T-helper 17 cell (primary cell): ENCODE measurements around the gene CFAP61. TPM values are rescaled to one million over a fixed set of nuclear protein-coding genes. Genes with fewer than 3 reads are reported as not detected.

Experiments used
- ATAC-seq: fragments of 150-1000 bp; cut with Tn5 transposase; 2 replicates; pipeline ENCODE4 v1.10.0; 2021; ENCODE audit warnings: mild to moderate bottlenecking, moderate library complexity
- DNase-seq, 3 donors: peaks; one replicate each; pipeline versions ENCODE4 v3.0.0 to v3.0.0-alpha.2; 2020 to 2021
- H3K9me3 ChIP-seq: one replicate; pipeline ENCODE4 v1.7.0; 2013; ENCODE audit warnings: low read length, mild to moderate bottlenecking; ENCODE audit not compliant: control insufficient read depth, poor library complexity, severe bottlenecking
- H3K27ac Mint-ChIP-seq: one replicate; pipeline ENCODE4 v1.8.0; 2022; ENCODE audit warnings: mild to moderate bottlenecking, moderate library complexity, mixed read lengths
- H3K27me3 Mint-ChIP-seq: one replicate; pipeline ENCODE4 v1.8.0; 2022; ENCODE audit warnings: mixed read lengths
- H3K36me3 Mint-ChIP-seq: one replicate; pipeline ENCODE4 v1.8.0; 2022; ENCODE audit warnings: low read depth, mixed read lengths
- H3K4me1 Mint-ChIP-seq: one replicate; pipeline ENCODE4 v1.8.0; 2022; ENCODE audit warnings: mild to moderate bottlenecking, mixed read lengths
- H3K4me3 Mint-ChIP-seq: one replicate; pipeline ENCODE4 v1.8.0; 2022; ENCODE audit warnings: mild to moderate bottlenecking, moderate library complexity, mixed read lengths
- total RNA-seq, 4 donors: library from RNA in 2 of 4; stranded (reverse) in 2 of 4; gene quantifications; one replicate each; pipeline ENCODE4 v1.2.3 and lab custom pipeline; 2022 to 2026

Gene CFAP61
- total RNA-seq, 2 donors from 2014 or later = not detected

DNA sequence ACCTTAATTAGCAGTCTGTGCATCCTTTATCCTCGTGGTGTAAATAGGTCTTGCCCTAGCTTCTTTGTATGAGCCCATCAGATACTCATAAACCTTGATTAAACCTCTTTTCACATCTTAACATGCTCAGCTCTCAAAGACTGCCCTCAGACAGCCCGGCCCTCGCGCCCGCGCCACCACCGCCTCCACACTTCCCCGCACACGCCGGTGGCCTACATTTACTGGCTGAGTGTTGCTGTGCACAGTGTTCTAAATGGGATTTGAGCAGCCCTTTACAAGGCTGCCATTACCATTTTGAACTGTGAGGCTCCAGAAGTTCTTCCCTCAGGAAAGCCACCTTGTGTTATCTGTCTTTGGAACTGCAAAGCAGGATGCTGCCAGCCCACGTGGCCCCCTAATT lies 252.6 kb downstream of the CFAP61 start:
- ATAC-seq (no peak), DNase-seq (no peak)
- Mint-ChIP-seq H3K27ac (no peak overlapping the region), H3K27me3 (peaks cover 22% of the 10 kb centered on the region), H3K36me3 (no peaks in the 10 kb centered on the region), H3K4me1 (no peaks in the 10 kb centered on the region), H3K4me3 (no peak overlapping the region)
- no peaks in the 10 kb centered on the region for H3K9me3 ChIP-seq

DNA sequence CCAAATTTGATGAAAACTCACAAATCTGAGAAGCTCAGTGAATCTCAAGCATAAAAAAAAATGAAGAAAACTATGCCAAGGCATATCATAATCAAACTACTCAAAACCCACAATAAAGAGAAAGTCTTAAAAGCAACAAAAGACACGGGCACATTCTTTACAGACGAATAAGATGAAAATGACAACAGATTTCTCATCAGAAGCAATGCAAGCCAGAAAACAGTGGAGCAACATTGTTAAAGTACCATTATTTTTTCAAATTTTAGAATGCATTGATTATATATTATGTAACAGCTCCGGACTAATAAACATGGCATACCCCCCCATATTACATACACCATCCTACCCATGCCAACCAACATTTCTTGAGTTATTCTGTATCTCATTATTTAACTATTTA lies 260.2 kb downstream of the CFAP61 start:
- Mint-ChIP-seq H3K36me3 (no peaks in the 10 kb centered on the region), H3K27me3 (peaks cover 20% of the 10 kb centered on the region), H3K4me3 (no peak overlapping the region), H3K4me1 (no peaks in the 10 kb centered on the region), H3K27ac (no peak overlapping the region)
- no peak for DNase-seq
- no peak for ATAC-seq
- H3K9me3 ChIP-seq = no peaks in the 10 kb centered on the region

DNA sequence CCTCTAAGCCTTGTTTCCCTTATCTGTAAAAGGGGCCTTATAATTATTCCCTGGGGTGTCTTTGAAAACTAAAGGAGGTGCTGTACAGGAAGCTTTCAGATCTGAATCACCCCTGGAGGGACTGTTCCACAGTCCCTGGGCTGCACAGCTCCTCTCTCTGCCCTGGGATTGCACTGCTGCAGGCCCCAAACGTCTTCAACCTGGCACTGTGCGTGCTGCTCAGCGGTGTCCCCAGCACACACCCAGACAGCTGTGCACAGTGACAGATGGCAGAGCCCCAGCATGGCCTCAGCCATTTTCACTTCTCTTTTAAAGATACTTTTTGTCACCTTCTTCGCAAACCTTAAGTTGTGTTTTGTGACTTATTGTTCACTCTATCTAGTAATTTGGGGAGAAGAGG lies 264.9 kb downstream of the CFAP61 start:
- DNase-seq = no peak

DNA sequence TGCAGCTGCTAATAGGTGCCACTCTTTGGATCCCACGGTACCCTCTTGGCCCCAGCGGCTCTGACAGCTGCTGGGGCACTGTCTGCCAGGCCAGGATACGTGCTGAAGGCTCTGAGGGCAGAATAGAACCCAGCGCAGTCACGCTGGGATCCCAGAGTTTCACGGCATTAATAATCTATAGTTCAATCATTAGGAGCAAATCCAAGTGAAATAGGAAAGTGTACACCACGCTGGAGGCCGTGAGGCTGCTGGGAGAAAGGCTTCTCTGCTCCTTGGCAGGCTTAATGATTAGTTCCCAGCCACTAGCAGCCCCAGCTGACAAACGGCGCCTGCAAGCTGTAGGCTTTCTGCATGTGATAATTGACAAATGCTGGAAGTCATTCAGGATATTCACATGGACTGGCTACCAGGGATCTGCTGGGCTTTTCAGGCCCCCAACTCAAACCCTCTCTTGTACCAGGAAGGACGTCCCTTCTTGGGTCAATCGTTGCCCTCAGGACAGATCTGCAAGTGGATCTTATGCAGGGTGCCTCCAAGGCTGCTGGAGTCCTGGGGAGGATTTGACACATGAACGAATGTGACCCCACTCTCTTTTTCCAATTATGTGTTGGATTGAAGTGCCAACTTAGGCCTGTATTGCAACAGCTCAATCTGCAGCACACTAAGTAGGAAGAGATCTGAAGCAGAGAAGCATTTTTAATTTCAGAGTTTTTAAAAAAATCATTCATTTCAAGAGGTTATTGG lies 265.5 kb downstream of the CFAP61 start:
- ATAC-seq = no peak
- Mint-ChIP-seq H3K36me3 (no peaks in the 10 kb centered on the region), H3K27ac (no peak overlapping the region), H3K4me1 (no peaks in the 10 kb centered on the region), H3K27me3 (peaks cover 11% of the 10 kb centered on the region), H3K4me3 (no peak overlapping the region)
- DNase-seq = no peak
- H3K9me3 ChIP-seq = no peaks in the 10 kb centered on the region

More for the DNA sequence above, 264.9 kb downstream of the CFAP61 start:
- no peaks in the 10 kb centered on the region for H3K9me3 ChIP-seq
- no peaks in the 10 kb centered on the region for H3K4me1 Mint-ChIP-seq
- no peak for ATAC-seq
- H3K4me3 Mint-ChIP-seq = no peak overlapping the region
- H3K27me3 Mint-ChIP-seq = peaks cover 11% of the 10 kb centered on the region
- no peaks in the 10 kb centered on the region for H3K36me3 Mint-ChIP-seq
- H3K27ac Mint-ChIP-seq = no peak overlapping the region

DNA sequence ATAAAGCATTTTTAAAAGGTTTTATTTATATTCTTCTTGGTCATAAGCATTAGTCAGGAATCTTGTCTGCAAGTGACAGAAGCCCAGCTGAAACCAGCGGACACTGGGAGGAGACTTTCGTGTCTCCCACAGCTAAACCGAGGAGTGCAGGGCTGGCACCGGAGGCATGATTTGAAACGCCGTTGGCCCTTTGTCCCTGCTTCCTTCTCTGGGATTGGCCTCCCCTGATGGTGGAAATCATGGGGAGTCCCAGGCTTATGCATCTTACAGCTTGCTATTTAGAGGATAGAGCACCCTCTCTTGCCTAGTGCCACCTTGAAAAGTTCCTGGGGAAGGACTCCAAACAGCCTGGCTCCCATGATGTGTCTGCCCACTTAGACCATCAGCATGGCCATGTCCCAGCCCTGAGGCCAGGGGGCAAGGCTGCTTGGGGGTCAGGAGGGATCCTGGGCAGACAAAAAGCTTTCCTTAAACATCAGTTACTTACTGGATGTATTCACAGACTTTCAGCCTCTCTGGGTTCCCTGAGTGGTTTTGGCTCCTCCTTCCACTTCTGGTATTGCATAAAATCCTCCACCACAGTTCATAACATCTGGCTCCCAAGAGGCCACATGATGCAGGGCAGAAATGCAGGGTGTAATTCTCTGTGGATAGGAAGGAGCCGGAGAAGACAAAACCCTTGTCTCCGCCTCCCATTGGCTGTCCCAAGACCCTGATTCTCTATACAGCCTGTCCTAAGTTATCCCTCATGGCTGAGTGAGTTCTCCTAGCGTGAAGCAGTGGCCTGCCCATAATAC lies 266.2 kb downstream of the CFAP61 start:
- DNase-seq (no peak), ATAC-seq (no peak)
- Mint-ChIP-seq H3K27ac (no peak overlapping the region), H3K4me3 (no peak overlapping the region), H3K27me3 (peaks cover 11% of the 10 kb centered on the region), H3K36me3 (no peaks in the 10 kb centered on the region), H3K4me1 (no peaks in the 10 kb centered on the region)
- no peaks in the 10 kb centered on the region for H3K9me3 ChIP-seq

DNA sequence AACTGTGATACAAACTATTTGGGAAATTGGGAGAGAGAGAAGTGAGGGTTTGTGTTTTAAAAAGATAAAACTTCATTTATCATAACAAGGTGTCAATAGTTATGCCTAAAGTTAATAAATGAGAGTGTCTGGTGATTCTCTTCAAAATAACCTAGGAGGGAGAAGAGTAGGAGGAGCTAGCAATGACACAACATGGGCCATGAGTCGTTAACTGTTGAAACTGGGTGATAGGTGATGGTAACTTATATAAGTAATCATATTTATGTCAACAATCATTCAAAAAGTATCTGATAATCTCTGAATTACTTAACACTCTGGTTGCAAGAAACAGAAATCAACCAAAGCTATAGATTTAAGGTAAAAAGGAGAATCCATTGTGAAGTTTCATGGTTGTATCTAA lies 268.8 kb downstream of the CFAP61 start:
- H3K9me3 ChIP-seq = no peaks in the 10 kb centered on the region
- ATAC-seq (no peak), DNase-seq (no peak)
- Mint-ChIP-seq H3K27ac (no peak overlapping the region), H3K36me3 (no peaks in the 10 kb centered on the region), H3K4me1 (no peaks in the 10 kb centered on the region), H3K4me3 (no peak overlapping the region), H3K27me3 (peaks cover 11% of the 10 kb centered on the region)

DNA sequence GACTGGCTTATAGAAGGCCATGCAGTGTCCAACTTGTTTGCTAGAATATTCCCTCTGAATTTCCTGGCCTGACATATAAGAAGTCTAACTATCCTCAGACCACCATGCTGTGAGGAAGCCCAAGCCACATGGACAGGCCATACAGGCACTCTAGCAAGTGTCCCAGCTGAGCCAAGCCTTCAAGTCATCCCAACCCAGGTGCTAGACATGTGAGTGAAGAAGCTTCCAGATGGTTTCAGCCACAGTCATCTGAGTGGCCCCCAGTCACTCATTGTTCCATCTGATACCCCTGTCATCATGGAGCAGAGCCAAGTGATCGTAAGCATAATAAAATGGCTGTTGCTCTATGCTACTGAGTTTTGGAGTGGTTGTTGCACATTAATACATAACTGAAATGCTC lies 269.6 kb downstream of the CFAP61 start:
- Mint-ChIP-seq H3K36me3 (no peaks in the 10 kb centered on the region), H3K27me3 (peaks cover 11% of the 10 kb centered on the region), H3K4me1 (no peaks in the 10 kb centered on the region)

DNA sequence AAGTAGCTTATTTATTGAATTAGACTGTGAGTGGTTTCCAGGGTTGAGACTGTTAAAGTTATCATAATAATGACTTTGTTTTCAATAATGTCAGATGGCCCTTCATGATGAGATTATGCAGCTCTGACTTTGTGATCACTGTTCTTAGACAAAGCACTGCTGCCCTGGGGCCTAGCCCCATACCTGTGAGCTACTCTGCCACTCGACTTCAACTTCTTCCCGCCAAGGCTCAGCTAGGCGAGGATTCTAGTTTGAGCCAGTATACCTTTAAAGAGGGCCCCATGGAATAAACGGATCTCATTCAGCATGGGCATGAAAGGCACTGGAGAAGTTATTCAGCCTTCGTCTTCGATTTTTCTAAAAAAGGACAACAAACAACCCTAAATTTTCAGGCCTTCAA lies 270.6 kb downstream of the CFAP61 start:
- Mint-ChIP-seq H3K27me3 (peaks cover 5% of the 10 kb centered on the region), H3K4me3 (no peak overlapping the region), H3K4me1 (no peaks in the 10 kb centered on the region), H3K36me3 (no peaks in the 10 kb centered on the region), H3K27ac (no peak overlapping the region)
- ATAC-seq (no peak), DNase-seq (no peak)
- no peaks in the 10 kb centered on the region for H3K9me3 ChIP-seq

More for the DNA sequence above, 269.6 kb downstream of the CFAP61 start:
- no peak for ATAC-seq
- no peaks in the 10 kb centered on the region for H3K9me3 ChIP-seq
- no peak for DNase-seq
- Mint-ChIP-seq H3K27ac (no peak overlapping the region), H3K4me3 (no peak overlapping the region)

DNA sequence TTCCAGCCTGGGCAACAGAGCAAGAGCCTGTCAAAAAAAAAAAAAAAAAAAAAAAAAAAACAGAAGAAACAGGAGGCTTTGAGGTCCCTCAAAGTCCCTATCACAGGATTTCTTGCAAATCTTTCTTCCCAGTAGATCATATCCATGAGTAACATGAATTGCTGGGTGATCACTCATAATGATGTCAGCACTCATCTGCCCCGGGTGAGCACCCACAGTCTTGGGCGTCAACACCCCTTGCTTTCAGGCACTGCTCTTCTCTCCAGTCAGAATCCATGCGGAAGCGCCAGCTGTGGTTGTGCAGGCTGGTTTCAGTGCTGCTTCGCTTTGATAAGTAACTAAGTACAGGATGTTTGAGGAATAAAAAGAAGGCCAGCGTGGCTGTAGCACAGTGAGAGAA lies 275.4 kb downstream of the CFAP61 start:
- Mint-ChIP-seq H3K27ac (no peak overlapping the region), H3K27me3 (peaks cover 35% of the 10 kb centered on the region), H3K4me1 (no peaks in the 10 kb centered on the region), H3K4me3 (no peak overlapping the region), H3K36me3 (peaks cover 2% of the 10 kb centered on the region)
- no peaks in the 10 kb centered on the region for H3K9me3 ChIP-seq
- DNase-seq = no peak
- ATAC-seq = no peak

DNA sequence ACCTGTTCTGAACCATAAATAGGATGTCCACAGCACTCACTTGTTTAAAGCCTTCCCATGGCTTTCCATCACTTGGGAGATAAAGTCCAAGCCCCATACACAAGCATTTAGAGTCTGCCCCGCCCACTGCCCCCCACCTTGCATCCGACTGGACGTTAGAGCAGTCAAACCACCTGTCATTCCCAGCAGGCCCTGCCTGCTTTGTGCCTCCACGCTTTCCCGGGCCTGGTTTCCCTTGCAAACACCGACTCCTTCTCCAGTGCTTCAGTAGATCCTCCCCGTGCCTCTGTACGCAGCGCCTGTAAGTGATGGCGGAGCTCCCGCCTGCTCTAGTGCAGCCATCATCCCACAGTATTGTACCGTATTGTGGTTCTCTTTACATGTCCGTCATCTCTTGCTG lies 277.2 kb downstream of the CFAP61 start:
- Mint-ChIP-seq H3K27me3 (peaks cover 45% of the 10 kb centered on the region), H3K4me1 (no peaks in the 10 kb centered on the region), H3K36me3 (peaks cover 5% of the 10 kb centered on the region), H3K4me3 (no peak overlapping the region), H3K27ac (no peak overlapping the region)
- H3K9me3 ChIP-seq = no peaks in the 10 kb centered on the region
- no peak for DNase-seq
- ATAC-seq = no peak

DNA sequence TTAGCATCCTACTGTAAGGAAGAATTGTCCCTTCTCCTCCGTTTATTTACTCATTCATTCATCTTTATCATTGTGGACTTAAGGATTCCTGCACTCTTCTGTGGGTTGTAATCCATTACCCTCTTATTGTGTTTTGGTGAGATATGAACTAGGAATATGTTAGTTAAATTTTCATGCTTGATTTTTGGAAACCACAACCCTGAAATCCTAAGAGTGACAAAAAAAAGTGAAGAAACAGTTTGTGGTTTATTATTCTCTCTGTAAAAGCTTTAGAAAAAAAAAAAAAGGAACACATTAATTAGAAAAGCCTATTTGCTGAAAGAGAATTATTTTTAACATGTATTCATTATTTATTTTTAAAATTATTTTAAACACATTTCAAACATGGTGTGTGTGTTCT lies 278.8 kb downstream of the CFAP61 start:
- H3K27me3 Mint-ChIP-seq = peaks cover 45% of the 10 kb centered on the region
- no peak for DNase-seq
- ATAC-seq = no peak
- H3K27ac Mint-ChIP-seq = no peak overlapping the region
- no peaks in the 10 kb centered on the region for H3K4me1 Mint-ChIP-seq
- H3K4me3 Mint-ChIP-seq = no peak overlapping the region
- peaks cover 5% of the 10 kb centered on the region for H3K36me3 Mint-ChIP-seq
- no peaks in the 10 kb centered on the region for H3K9me3 ChIP-seq

DNA sequence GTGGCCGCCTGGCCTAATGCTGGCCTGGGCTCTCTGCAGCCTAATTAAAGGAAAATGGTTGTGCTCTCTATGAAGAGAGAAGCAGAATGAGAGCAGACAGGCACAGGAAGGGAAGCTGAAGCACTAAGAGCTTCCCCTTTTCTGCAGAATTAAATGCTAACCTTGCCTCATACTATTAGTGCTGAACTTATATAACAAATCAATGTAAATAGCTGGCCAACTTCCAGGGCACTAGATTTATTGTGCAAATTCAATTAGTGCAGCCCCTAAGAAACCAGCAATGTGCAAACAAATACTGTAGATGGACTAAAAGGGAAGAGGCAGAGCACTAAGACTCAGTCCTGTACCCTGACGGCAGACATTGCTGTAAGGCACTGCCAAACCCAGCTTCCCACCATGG lies 279.5 kb downstream of the CFAP61 start:
- no peak for DNase-seq
- peaks cover 45% of the 10 kb centered on the region for H3K27me3 Mint-ChIP-seq
- no peak for ATAC-seq
- H3K27ac Mint-ChIP-seq = no peak overlapping the region
- H3K9me3 ChIP-seq = no peaks in the 10 kb centered on the region
- H3K4me3 Mint-ChIP-seq = no peak overlapping the region
- peaks cover 5% of the 10 kb centered on the region for H3K36me3 Mint-ChIP-seq
- H3K4me1 Mint-ChIP-seq = no peaks in the 10 kb centered on the region

DNA sequence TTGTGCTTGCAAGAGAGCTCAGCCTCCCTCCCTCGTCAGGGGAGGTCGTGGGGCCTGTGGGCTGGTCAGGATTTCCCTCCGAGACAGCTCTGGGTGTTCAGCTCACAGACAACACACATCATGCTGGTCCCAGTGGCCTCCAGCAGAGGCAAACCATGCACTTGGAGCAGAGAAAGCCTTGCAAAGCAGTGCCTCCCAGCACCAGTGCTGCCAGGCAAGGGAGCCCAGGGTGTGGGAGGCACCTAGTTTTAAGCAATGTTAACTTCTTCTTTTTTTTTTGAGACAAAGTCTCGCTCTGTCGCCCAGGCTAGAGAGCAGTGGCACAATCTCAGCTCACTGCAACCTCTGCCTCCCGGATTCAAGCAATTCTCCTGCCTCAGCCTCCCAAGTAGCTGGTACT lies 281.5 kb downstream of the CFAP61 start:
- H3K9me3 ChIP-seq = no peaks in the 10 kb centered on the region
- H3K27ac Mint-ChIP-seq = no peak overlapping the region
- peaks cover 5% of the 10 kb centered on the region for H3K36me3 Mint-ChIP-seq
- no peaks in the 10 kb centered on the region for H3K4me1 Mint-ChIP-seq
- DNase-seq = no peak
- no peak overlapping the region for H3K4me3 Mint-ChIP-seq
- no peak for ATAC-seq
- peaks cover 40% of the 10 kb centered on the region for H3K27me3 Mint-ChIP-seq

DNA sequence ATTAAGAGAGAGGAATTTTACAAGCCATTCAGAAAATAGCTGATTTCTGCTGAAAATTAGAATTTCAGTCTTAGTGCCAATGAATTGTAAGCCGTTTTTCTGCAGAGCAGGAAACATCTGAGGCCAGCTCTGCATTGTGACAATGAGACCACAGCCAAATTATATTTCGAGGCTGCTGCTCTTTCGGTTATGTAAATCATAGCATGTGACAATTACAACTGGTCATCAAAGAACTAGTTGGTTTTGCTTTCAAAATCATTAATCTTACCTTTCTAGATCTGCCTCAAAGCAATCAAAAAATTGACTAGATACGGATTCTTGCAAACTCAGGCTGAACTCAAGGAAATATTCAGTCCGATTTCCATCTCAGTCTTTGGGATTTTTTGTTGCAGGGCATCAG lies 282.2 kb downstream of the CFAP61 start:
- H3K4me3 Mint-ChIP-seq = no peak overlapping the region
- no peak for ATAC-seq
- peaks cover 5% of the 10 kb centered on the region for H3K36me3 Mint-ChIP-seq

More for the DNA sequence above, 282.2 kb downstream of the CFAP61 start:
- no peak overlapping the region for H3K27ac Mint-ChIP-seq
- no peaks in the 10 kb centered on the region for H3K9me3 ChIP-seq
- no peaks in the 10 kb centered on the region for H3K4me1 Mint-ChIP-seq
- peaks cover 35% of the 10 kb centered on the region for H3K27me3 Mint-ChIP-seq
- DNase-seq = no peak
